CD4-positive, alpha-beta T cell treated with Interleukin-15 for 4 hours (primary cell): ENCODE measurements around the gene ROCK1.

Experiments used
- DNase-seq: peaks from one replicate; pipeline ENCODE4 v3.0.0-alpha.2; 2020; ENCODE audit warnings: low spot score

ROCK1 gene

DNA sequence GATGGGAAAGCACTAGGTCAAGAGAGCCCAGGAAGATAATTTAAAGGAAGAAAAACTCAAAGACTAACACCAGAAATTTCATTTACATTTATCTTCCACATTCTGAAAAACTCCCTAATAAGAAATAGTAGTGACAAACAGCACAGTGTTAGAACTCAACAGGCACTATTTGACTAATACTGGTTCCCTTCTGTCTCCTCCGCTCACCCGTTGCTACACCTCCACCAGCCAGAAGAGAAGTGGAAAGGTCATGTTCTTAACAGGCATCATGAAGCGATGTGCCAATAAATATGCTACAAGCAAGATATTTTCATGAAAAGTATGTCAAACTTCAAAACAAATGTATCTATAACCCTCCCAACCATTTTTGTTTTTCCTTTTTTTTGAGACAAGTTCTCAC is 5.7 kb downstream of the ROCK1 start:
- no peak for DNase-seq

- DNase-seq = no peak
These were observed 10.4 kb downstream of the ROCK1 start for GRCh38 chr18:21101172-21101571.

- DNase-seq = no peak
These were observed 10.9 kb downstream of the ROCK1 start for GRCh38 chr18:21100678-21101077.

GRCh38 chr18:21100146-21100545 is 11.5 kb downstream of the ROCK1 start:
- no peak for DNase-seq

GRCh38 chr18:21099442-21099841 is 12.2 kb downstream of the ROCK1 start:
- no peak for DNase-seq

- no peak for DNase-seq
These were observed 14.9 kb downstream of the ROCK1 start for GRCh38 chr18:21096760-21097159.

- DNase-seq = no peak
These were observed 18.5 kb downstream of the ROCK1 start for GRCh38 chr18:21093133-21093532.

DNA sequence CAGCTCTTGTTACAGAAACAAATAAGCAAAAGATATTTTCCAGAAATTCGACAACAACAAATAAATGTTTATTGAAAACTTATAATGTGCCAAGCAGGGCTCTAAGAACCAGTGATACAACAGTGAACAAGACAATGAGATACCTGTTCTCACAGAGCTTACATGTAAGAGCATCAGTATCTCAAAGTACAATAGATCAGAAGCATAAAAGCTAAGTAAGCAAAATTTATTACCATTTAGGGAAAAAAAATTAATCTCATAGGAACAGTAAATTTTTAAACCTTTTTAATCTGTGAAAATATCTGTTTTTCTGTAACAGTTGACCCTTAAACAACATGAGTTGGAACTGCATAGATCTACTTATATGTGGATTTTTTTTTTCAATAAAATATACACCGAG is 20.9 kb downstream of the ROCK1 start:
- DNase-seq = no peak

DNA sequence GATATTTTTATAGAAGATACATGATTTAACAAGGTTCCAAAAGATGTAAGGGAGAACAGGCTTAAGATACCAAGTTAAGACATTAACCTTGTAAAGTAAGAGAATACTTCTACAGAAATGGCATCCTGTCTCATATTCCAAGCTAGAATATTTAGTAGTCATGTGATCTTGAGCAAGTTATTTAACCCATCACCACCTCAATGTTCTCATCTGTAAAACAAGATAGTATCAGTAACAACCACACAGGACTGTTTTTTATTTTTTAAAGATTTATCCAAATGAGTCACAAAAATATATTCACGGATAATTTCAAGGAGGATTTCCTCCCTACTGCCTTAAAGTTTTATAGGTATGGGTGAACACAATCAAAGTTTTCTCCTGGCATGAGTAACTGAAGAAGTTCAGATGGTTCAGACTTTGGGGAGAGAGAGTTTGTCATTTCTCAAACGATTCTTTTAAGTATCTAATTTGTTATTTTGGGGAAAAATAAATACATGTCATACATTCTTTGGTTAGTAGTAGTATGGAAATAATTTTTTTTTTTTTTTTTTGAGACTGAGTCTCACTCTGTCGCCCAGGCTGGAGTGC is 25.9 kb downstream of the ROCK1 start:
- no peak for DNase-seq

- DNase-seq = peak; percentile 2
These were observed 27.0 kb downstream of the ROCK1 start for GRCh38 chr18:21084511-21085078.

DNA sequence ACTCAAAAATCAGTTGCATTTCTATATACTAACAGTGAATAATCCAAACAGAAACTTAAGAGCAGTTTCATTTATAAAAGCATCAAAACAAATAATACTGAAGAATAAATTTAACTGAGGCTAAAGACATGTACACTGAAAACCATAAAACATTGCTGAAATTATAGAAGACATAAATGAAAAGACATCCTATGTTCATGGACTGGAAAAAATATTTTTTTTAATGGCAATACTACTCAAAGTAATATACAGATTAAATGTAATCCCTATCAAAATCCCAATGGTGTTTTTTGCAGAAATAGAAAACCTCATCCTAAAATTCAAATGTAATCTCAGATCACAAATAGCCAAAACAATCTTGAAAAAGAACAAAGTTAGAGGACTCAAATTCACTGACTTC is 28.6 kb downstream of the ROCK1 start:
- no peak for DNase-seq

GRCh38 chr18:21081426-21081825 is 30.2 kb downstream of the ROCK1 start:
- no peak for DNase-seq

- no peak for DNase-seq
These were observed 31.0 kb downstream of the ROCK1 start for GRCh38 chr18:21080576-21080975.

DNA sequence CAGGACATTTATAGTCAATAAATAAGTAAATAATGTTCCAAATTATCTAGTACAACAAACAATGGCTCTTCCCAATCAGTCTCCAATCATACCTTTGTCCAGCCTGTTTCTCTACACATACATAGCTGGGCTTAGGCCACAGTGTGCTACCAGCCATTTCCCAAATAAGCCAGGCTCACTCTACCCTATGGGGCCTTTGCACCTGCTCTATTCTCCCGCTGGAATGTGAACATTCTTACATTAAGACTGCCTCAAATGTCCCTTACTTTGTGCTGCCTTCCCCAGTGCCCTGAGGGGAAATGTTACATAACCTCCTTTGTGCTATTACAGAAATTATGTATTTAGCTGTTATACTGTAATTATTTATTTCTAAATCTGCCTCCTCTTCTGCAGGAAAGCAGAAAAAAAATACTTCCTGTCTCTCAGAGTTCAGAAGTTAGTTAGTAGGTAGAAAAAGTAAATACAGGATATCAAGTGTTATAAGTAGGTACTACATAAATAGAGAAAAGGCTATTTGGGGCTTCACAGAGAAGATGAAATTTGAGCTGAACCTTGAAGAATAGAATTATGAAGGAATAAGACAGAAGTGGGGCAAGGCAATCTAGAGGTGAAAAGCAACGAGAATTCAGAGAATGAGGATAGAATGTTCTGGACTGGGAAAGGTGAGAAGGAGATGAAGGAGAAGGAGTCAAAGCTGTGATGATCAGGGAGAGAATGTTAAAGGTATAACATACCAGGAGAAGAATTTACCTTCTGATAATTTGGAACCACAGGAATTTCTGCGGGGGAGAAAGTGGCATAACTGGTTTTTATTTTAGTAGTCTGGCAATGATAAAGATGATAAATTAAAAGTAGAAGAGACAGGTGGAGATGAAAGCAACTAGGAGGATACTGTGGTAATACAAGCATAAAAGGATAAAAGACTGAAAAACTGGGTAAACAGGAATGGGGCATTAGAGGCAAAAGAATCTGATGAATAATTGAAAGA is 37.0 kb downstream of the ROCK1 start:
- DNase-seq = no peak

GRCh38 chr18:21073180-21073579 is 38.4 kb downstream of the ROCK1 start:
- DNase-seq = no peak

DNA sequence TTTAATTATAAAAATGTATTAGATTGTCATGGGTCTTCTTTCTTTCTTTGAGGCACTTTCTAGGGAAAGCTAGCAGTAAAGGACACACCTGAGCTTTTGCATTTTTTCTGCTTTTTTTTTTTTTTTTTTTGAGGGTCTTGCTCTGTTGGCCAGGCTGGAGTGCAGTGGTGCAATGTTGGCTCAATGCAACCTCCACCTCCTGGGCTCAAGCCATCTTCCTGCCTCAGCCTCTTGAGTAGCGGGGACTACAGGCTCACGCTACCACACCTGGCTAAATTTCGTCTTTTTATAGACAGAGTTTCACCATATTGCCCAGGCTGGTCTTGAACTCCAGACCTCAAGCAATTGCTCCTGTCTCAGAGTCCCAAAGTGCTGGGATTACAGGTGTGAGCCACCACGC is 40.5 kb downstream of the ROCK1 start:
- DNase-seq = no peak

GRCh38 chr18:21069468-21069867 is 42.1 kb downstream of the ROCK1 start:
- no peak for DNase-seq

DNA sequence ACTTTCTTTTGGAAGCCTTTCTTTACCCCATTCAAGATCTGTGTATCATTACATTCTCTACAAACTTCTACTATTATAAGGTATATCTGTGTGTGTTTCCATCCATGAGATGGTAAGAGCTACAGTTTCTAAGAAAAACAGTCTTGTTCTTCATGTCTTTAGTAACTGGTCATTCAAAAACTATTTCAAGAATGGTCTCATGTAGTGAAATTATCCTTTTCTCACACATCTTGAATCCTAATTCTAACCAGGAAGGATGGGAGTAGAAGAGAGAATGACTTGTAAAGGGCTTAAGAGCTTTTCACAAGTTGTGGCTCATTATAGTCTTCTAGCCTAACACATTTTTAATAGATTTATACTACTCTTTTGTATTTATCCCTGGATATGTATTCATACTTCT is 47.3 kb downstream of the ROCK1 start:
- no peak for DNase-seq

GRCh38 chr18:21063011-21063410 is 48.6 kb downstream of the ROCK1 start:
- DNase-seq = no peak

DNA sequence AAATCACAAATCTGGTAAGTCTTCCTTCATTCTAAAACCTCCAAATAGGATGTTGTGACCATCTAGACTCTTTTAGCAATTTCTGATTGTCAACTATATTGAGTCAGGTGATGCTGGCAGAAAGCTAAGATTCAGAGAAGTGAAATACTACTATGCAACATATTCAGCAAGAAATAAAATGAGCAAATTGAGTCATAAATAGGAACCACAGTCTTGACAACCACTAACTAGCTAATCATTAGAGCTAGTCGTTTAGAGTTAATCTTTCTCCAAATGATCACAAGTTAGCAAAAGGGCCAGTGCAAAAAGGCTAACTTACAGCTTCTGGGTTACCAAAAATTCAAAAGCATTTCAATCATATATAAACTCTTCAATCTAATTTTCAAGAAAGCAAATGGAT is 54.5 kb downstream of the ROCK1 start:
- DNase-seq = no peak

DNA sequence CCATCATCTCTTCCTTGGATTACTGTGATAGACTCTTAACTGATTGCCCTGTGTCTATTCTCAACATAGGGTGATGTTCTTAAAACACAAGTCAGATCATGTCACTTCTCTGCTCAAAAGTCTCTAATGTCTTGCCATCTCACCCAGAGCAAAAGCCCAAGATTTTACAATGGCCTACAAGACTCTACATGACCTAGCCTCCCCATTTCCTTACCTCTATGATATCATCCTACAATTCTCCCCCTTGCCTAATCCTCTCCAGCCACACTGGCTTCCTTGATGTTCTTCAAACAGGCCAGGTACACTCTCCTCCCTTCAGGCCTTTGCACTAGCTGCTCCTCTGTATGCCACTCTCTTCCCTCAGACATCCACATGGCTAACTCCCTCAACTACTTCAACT is 55.1 kb downstream of the ROCK1 start:
- no peak for DNase-seq

DNA sequence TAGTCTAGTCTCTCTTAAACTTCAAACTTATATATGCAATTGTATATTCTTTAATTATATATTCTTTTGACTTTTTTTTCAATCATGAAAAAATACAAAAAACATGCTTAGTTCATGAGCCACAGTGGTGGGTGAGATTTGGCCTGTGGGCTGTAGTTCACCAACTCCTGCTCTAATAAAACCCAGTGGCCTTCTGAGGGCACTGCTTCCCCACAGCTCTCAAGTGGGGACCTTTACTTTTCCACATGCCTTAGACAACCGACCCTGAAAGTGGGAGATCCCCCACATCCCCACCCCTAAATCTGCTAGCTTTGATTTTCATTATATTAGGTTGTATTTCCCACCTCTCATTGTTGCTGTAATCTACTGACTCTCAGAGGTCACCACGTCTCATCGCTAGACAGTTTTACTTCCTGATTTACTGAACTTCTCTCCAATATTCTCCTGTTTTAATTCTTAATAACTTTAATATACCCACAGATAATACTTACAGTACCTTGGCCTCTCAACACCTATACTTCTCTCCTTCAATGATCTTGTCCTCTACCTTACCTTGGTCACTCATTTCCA is 57.3 kb downstream of the ROCK1 start:
- DNase-seq = no peak

- DNase-seq = no peak
These were observed 58.5 kb downstream of the ROCK1 start for GRCh38 chr18:21053127-21053526.
